ENCODE results near the gene PCP2.

DNA sequence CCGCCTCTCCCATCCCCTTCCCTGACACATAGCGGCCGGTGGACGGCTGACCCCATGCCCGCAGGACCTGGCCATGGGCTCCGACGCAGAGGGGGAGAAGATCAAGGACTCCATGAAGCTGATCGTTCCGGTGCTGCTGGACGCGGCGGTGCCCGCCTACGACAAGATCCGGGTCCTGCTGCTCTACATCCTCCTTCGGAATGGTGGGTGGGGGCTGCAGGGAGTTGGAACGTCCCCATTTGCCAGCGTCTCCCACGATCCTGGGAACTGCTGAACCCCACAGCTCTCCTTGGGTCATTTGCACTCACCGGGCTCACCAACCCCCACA, 11.0 kb upstream of the PCP2 start:
- TF ChIP-seq, protein P1, sequence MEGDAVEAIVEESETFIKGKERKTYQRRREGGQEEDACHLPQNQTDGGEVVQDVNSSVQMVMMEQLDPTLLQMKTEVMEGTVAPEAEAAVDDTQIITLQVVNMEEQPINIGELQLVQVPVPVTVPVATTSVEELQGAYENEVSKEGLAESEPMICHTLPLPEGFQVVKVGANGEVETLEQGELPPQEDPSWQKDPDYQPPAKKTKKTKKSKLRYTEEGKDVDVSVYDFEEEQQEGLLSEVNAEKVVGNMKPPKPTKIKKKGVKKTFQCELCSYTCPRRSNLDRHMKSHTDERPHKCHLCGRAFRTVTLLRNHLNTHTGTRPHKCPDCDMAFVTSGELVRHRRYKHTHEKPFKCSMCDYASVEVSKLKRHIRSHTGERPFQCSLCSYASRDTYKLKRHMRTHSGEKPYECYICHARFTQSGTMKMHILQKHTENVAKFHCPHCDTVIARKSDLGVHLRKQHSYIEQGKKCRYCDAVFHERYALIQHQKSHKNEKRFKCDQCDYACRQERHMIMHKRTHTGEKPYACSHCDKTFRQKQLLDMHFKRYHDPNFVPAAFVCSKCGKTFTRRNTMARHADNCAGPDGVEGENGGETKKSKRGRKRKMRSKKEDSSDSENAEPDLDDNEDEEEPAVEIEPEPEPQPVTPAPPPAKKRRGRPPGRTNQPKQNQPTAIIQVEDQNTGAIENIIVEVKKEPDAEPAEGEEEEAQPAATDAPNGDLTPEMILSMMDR (IDR thresholded peaks at IDR 0.05), result no peak
- TF ChIP-seq POLR2A (IDR thresholded peaks at IDR 0.05), result no peak

Measured in adrenal gland (tissue), 5 donors.